ENCODE data around the gene SRBD1. TPM values are rescaled to one million over a fixed set of nuclear protein-coding genes. Genes with fewer than 3 reads are reported as not detected.

The SRBD1 gene
- total RNA-seq, 1 donor, result 17.4 TPM

GRCh38 chr2:45640576-45640975, 29.5 kb upstream of the SRBD1 start:
- DNase-seq (ENCODE audit: insufficient read length, low spot score, missing footprints), result no peak
- Histone ChIP-seq H3K4me2 (ENCODE audit: insufficient read depth, low read length) (no peak overlapping the region), H3K4me1 (ENCODE audit: insufficient read depth, low read length) (peaks cover 13% of the 10 kb centered on the region), H3K79me2 (ENCODE audit: insufficient read depth, low read length) (no peaks in the 10 kb centered on the region), H3K36me3 (ENCODE audit: insufficient read depth, low read length) (no peaks in the 10 kb centered on the region), H2AFZ (ENCODE audit: low read length) (no peak overlapping the region), H3K27me3 (ENCODE audit: insufficient read depth, low read length) (peaks cover 58% of the 10 kb centered on the region), H4K20me1 (ENCODE audit: insufficient read depth, low read length) (no peaks in the 10 kb centered on the region), H3K4me3 (ENCODE audit: insufficient read depth, low read length) (no peak overlapping the region), H3K27ac (ENCODE audit: low read depth, low read length) (no peak overlapping the region), H3K9me3 (ENCODE audit: low read depth, low read length) (no peaks in the 10 kb centered on the region)
- no peak for TF ChIP-seq CTCF (IDR thresholded peaks at IDR 0.05; ENCODE audit: extremely low read depth, low read depth, low read length)

- no peaks in the 10 kb centered on the region for H3K36me3 ChIP-seq (ENCODE audit: insufficient read depth, low read length)
- H3K4me1 ChIP-seq (ENCODE audit: insufficient read depth, low read length), result peaks cover 5% of the 10 kb centered on the region
- no peak overlapping the region for H3K4me2 ChIP-seq (ENCODE audit: insufficient read depth, low read length)
- no peak for DNase-seq (ENCODE audit: insufficient read length, low spot score, missing footprints)
- H4K20me1 ChIP-seq (ENCODE audit: insufficient read depth, low read length), result no peaks in the 10 kb centered on the region
- no peak overlapping the region for H2AFZ ChIP-seq (ENCODE audit: low read length)
- no peaks in the 10 kb centered on the region for H3K79me2 ChIP-seq (ENCODE audit: insufficient read depth, low read length)
- no peak for TF ChIP-seq CTCF (IDR thresholded peaks at IDR 0.05; ENCODE audit: extremely low read depth, low read depth, low read length)
- H3K27ac ChIP-seq (ENCODE audit: low read depth, low read length), result no peak overlapping the region
- H3K4me3 ChIP-seq (ENCODE audit: insufficient read depth, low read length), result no peak overlapping the region
- H3K9me3 ChIP-seq (ENCODE audit: low read depth, low read length), result no peaks in the 10 kb centered on the region
- peaks cover 78% of the 10 kb centered on the region for H3K27me3 ChIP-seq (ENCODE audit: insufficient read depth, low read length)
These were observed 26.4 kb upstream of the SRBD1 start for GRCh38 chr2:45637440-45637839.

GRCh38 chr2:45636008-45636407, 24.9 kb upstream of the SRBD1 start:
- peaks cover 82% of the 10 kb centered on the region for H3K27me3 ChIP-seq (ENCODE audit: insufficient read depth, low read length)

GRCh38 chr2:45634223-45634622, 23.2 kb upstream of the SRBD1 start:
- TF ChIP-seq CTCF (IDR thresholded peaks at IDR 0.05; ENCODE audit: extremely low read depth, low read depth, low read length), result no peak
- H2AFZ ChIP-seq (ENCODE audit: low read length), result no peak overlapping the region
- H3K27me3 ChIP-seq (ENCODE audit: insufficient read depth, low read length), result peaks cover 74% of the 10 kb centered on the region

More at GRCh38 chr2:45636008-45636407, 24.9 kb upstream of the SRBD1 start:
- Histone ChIP-seq H3K4me2 (ENCODE audit: insufficient read depth, low read length) (no peak overlapping the region), H3K9me3 (ENCODE audit: low read depth, low read length) (no peaks in the 10 kb centered on the region), H3K4me3 (ENCODE audit: insufficient read depth, low read length) (no peak overlapping the region), H3K4me1 (ENCODE audit: insufficient read depth, low read length) (peaks cover 5% of the 10 kb centered on the region), H3K79me2 (ENCODE audit: insufficient read depth, low read length) (no peaks in the 10 kb centered on the region), H3K27ac (ENCODE audit: low read depth, low read length) (no peak overlapping the region), H4K20me1 (ENCODE audit: insufficient read depth, low read length) (no peaks in the 10 kb centered on the region), H3K36me3 (ENCODE audit: insufficient read depth, low read length) (no peaks in the 10 kb centered on the region), H2AFZ (ENCODE audit: low read length) (no peak overlapping the region)
- DNase-seq (ENCODE audit: insufficient read length, low spot score, missing footprints), result no peak
- TF ChIP-seq CTCF (IDR thresholded peaks at IDR 0.05; ENCODE audit: extremely low read depth, low read depth, low read length), result no peak

More at GRCh38 chr2:45634223-45634622, 23.2 kb upstream of the SRBD1 start:
- Histone ChIP-seq H3K36me3 (ENCODE audit: insufficient read depth, low read length) (no peaks in the 10 kb centered on the region), H3K79me2 (ENCODE audit: insufficient read depth, low read length) (no peaks in the 10 kb centered on the region), H4K20me1 (ENCODE audit: insufficient read depth, low read length) (no peaks in the 10 kb centered on the region), H3K9me3 (ENCODE audit: low read depth, low read length) (no peaks in the 10 kb centered on the region), H3K27ac (ENCODE audit: low read depth, low read length) (no peak overlapping the region), H3K4me3 (ENCODE audit: insufficient read depth, low read length) (no peak overlapping the region), H3K4me2 (ENCODE audit: insufficient read depth, low read length) (no peak overlapping the region), H3K4me1 (ENCODE audit: insufficient read depth, low read length) (peaks cover 5% of the 10 kb centered on the region)
- DNase-seq (ENCODE audit: insufficient read length, low spot score, missing footprints), result no peak
